Type B pancreatic cell (in vitro differentiated cells): ENCODE results near the gene SMAD3. TPM values are rescaled to one million over a fixed set of nuclear protein-coding genes. Genes with fewer than 3 reads are reported as not detected.
"Not testable (repeated sequence)": the region's sequence is repeated elsewhere in the genome, so short reads cannot be mapped to it uniquely, and the experiment has no call there.

ENCODE experiments used
- DNase-seq: peaks from one replicate; pipeline ENCODE4 v3.0.0; 2021; ENCODE audit warnings: mixed read lengths; ENCODE audit not compliant: unreplicated experiment; ENCODE audit errors: extremely low spot score
- H3K27ac Mint-ChIP-seq: 2 replicates; pipeline ENCODE4 v1.8.0; 2021; ENCODE audit warnings: mild to moderate bottlenecking, mixed read lengths
- H3K27me3 Mint-ChIP-seq: 2 replicates; pipeline ENCODE4 v1.8.0; 2021; ENCODE audit warnings: mixed read lengths
- H3K36me3 Mint-ChIP-seq: 2 replicates; pipeline ENCODE4 v1.8.0; 2021; ENCODE audit warnings: mixed read lengths
- H3K4me1 Mint-ChIP-seq: one replicate; pipeline ENCODE4 v1.8.0; 2021; ENCODE audit warnings: mixed read lengths; ENCODE audit not compliant: unreplicated experiment
- H3K4me3 Mint-ChIP-seq: 2 replicates; pipeline ENCODE4 v1.8.0; 2021; ENCODE audit warnings: mild to moderate bottlenecking, mixed read lengths
- H3K9me3 Mint-ChIP-seq: 2 replicates; pipeline ENCODE4 v1.8.0; 2021; ENCODE audit warnings: mixed read lengths
- total RNA-seq: library from RNA; stranded (reverse); gene quantifications from 2 replicates; pipeline ENCODE4 v1.2.1, GENCODE V29; 2021; ENCODE audit warnings: low replicate concordance
- TF ChIP-seq, protein P1 (sequence below): fragments of 200-600 bp; sonication (generic); conservative IDR thresholded peaks from 2 replicates; pipeline ENCODE4 v1.5.0; 2021; ENCODE audit warnings: antibody characterized with exemption, mild to moderate bottlenecking

SMAD3 gene
- total RNA-seq, 1 donor from 2014 or later = 52.0 TPM

DNA sequence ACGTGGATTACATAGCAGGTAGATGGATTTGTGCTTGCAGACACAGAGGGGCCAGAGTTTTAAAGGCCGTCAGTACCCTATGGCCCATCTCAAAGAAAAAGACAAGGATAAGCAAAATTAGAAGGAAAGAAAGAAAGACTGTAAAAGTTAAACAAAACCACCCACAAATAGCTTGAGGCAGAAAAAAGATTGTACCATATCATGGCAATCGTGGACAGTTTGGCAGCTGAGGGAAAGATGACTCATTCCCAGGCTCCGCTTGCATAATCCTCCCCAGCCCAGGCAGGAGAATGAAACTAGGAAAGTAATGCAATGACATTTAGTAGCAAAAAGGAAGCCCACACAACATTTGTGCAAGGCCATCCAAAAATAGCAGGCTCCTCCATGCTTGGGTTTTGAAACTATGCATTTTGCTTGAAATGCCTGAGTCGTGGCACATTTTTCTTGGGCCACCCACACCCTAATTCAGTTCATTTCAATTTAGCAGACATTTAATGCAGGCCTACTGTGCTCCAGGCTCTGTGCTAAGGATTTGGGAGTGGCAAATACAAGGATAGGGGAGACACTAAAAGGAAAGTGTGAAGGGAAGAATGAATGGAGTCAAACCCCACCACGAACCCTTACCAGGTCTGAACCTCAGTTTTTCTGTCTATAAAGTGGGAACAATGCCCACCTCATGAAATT, 40.9 kb upstream of the SMAD3 start:
- TF ChIP-seq, protein P1, sequence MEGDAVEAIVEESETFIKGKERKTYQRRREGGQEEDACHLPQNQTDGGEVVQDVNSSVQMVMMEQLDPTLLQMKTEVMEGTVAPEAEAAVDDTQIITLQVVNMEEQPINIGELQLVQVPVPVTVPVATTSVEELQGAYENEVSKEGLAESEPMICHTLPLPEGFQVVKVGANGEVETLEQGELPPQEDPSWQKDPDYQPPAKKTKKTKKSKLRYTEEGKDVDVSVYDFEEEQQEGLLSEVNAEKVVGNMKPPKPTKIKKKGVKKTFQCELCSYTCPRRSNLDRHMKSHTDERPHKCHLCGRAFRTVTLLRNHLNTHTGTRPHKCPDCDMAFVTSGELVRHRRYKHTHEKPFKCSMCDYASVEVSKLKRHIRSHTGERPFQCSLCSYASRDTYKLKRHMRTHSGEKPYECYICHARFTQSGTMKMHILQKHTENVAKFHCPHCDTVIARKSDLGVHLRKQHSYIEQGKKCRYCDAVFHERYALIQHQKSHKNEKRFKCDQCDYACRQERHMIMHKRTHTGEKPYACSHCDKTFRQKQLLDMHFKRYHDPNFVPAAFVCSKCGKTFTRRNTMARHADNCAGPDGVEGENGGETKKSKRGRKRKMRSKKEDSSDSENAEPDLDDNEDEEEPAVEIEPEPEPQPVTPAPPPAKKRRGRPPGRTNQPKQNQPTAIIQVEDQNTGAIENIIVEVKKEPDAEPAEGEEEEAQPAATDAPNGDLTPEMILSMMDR = no peak
- no peaks in the 10 kb centered on the region for H3K36me3 Mint-ChIP-seq
- peak overlapping the region; percentile 22 for H3K27ac Mint-ChIP-seq
- H3K27me3 Mint-ChIP-seq = peaks cover under 1% of the 10 kb centered on the region
- H3K4me3 Mint-ChIP-seq = peak overlapping the region; percentile 3
- H3K4me1 Mint-ChIP-seq = peaks cover 29% of the 10 kb centered on the region
- no peak for DNase-seq
- no peaks in the 10 kb centered on the region for H3K9me3 Mint-ChIP-seq

DNA sequence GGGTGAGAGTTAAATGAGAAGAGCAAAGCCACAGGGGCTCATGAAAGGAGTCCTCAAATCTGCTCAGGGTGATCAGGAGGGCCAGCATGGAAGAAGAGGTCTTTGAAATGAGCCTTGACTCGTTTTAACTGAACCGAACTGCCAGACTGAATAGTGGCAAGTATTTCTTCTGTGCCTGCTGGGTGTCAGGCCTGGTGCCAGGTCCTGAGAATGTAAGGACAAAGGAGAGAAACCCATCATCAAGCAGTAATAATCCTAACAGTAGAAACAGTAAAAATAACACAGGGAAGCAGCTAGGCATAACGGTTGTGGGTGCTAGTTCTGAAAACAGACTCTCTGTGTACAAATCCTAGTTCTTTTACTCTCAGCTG, 40.4 kb upstream of the SMAD3 start:
- Mint-ChIP-seq H3K36me3 (no peaks in the 10 kb centered on the region), H3K4me1 (peaks cover 29% of the 10 kb centered on the region), H3K27ac (peak overlapping the region; percentile 42), H3K4me3 (peak overlapping the region; percentile 3), H3K27me3 (no peaks in the 10 kb centered on the region), H3K9me3 (no peaks in the 10 kb centered on the region)
- TF ChIP-seq, protein P1 = no peak
- no peak for DNase-seq

DNA sequence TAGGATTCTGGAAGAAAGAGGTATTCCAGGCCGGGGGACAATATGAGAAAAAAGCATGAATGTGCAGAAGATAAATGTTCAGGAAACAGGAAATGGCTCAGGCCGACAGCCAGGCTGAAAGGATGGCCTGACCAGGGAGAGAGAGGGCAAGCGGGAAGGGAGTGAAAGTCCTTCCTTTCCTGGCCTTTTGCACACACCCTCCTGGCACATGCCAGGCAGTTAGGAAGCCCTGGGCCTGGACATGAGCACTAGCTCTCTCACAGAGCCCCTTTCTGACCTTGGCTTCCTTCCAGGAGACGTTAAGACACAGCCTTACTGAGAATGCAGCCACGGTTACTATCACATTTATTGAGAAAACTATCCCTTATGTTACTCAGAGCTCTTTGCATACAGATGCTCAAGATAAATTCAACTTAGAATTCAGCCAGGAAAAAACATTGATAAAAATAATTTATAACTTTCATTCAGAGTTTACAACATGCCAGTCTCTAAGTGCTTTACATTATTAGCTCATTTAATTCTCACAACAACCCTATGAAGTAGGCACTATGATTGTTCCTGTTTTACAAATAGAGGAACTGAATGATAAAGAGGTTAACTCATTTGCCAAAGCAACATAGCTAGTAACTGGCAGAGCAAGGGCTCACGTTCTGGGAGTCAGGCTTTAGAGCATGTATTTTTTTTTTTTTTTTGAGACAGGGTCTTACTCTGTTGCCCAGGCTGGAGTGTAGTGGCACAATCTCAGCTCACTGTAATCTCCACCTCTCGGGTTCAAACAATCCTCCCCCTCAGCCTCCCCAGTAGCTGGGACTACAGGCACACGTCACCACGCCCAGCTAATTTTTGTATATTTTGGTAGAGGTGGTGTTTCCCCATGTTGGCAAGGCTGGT, 39.4 kb upstream of the SMAD3 start:
- Mint-ChIP-seq H3K9me3 (no peaks in the 10 kb centered on the region), H3K4me3 (peak overlapping the region; percentile 13), H3K27me3 (no peaks in the 10 kb centered on the region), H3K4me1 (peaks cover 29% of the 10 kb centered on the region), H3K27ac (peak overlapping the region; percentile 42), H3K36me3 (no peaks in the 10 kb centered on the region)
- TF ChIP-seq, protein P1 = no peak
- no peak for DNase-seq

DNA sequence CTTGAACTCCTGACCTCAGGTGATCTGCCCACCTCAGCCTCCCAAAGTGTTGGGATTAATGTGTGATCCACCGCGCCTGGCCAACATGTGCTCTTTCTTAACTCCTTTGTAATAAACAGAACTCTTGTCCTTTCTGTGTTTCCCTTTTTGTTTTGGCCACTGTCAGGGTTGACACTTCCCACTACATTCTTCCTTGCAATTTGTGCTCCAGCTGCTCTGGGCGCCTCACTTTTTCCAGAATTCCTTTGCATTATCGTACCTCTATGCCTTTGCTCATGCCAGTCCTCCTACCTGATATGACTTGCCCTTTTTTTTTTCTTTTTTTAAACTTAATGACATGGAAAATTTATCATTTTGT, 38.8 kb upstream of the SMAD3 start:
- H3K27ac Mint-ChIP-seq = no peak overlapping the region
- no peaks in the 10 kb centered on the region for H3K36me3 Mint-ChIP-seq
- TF ChIP-seq, protein P1 = no peak
- no peak overlapping the region for H3K4me3 Mint-ChIP-seq
- no peak for DNase-seq
- H3K27me3 Mint-ChIP-seq = no peaks in the 10 kb centered on the region
- peaks cover 29% of the 10 kb centered on the region for H3K4me1 Mint-ChIP-seq
- no peaks in the 10 kb centered on the region for H3K9me3 Mint-ChIP-seq

DNA sequence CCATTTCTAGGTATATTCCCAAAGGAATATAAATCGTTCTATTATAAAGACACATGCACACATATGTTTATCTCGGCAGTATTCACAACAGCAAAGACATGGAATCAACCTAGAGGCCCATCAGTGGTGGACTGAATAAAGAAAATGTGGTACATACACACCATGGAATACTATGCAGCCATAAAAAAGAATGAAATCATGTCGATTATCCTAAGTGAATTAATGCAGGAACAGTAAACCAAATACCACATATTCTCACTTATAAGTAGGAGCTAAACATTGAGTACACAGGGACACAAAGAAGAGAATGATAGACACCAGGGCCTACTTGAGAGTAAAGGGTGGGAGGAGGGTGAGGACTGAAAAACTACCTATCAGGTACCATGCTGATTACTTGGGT, 37.0 kb upstream of the SMAD3 start:
- H3K27me3 Mint-ChIP-seq, H3K4me3 Mint-ChIP-seq, DNase-seq, H3K9me3 Mint-ChIP-seq, H3K36me3 Mint-ChIP-seq, H3K27ac Mint-ChIP-seq: not testable (repeated sequence)
- H3K4me1 Mint-ChIP-seq = peaks cover 28% of the 10 kb centered on the region
